GM23338 (cell line): ENCODE data around the gene ADAT3. TPM values are rescaled to one million over a fixed set of nuclear protein-coding genes. Genes with fewer than 3 reads are reported as not detected.

Experiments
- ATAC-seq: fragments of 200-7000 bp; cut with Tn5 transposase; 3 replicates; pipeline ENCODE4 v1.9.1; 2020
- DNase-seq: peaks from one replicate; pipeline ENCODE4 v3.0.0-alpha.2; 2015; ENCODE audit warnings: low spot score
- H2AFZ ChIP-seq: fragments of 200-600 bp; sonication (generic); 2 replicates; pipeline ENCODE4 v1.8.0; 2016; ENCODE audit warnings: antibody characterized with exemption, mild to moderate bottlenecking, moderate library complexity
- H3F3A ChIP-seq: fragments of 200-600 bp; sonication (generic); replicated peaks from 2 replicates; pipeline ENCODE4 v1.8.0; 2017; ENCODE audit warnings: antibody characterized with exemption, mixed run types, low read depth
- H3K27ac ChIP-seq: fragments of 200-600 bp; sonication (generic); 2 replicates; pipeline ENCODE4 v1.6.1; 2016; ENCODE audit warnings: low read depth
- H3K27me3 ChIP-seq: fragments of 200-600 bp; sonication (generic); 2 replicates; pipeline ENCODE4 v1.8.0; 2016; ENCODE audit warnings: mild to moderate bottlenecking, mixed run types, moderate library complexity; ENCODE audit not compliant: insufficient read depth
- H3K36me3 ChIP-seq: fragments of 200-600 bp; sonication (generic); 2 replicates; pipeline ENCODE4 v1.8.0; 2016; ENCODE audit warnings: mild to moderate bottlenecking; ENCODE audit not compliant: insufficient read depth
- H3K4me1 ChIP-seq: fragments of 200-600 bp; sonication (generic); 2 replicates; pipeline ENCODE4 v1.8.0; 2016; ENCODE audit warnings: mild to moderate bottlenecking, moderate library complexity; ENCODE audit not compliant: insufficient read depth
- H3K4me2 ChIP-seq: fragments of 200-600 bp; sonication (generic); 2 replicates; pipeline ENCODE4 v1.7.1; 2017; ENCODE audit warnings: mixed run types
- H3K4me3 ChIP-seq: fragments of 200-600 bp; sonication (generic); 2 replicates; pipeline ENCODE4 v1.6.1; 2016; ENCODE audit warnings: mixed run types
- H3K79me2 ChIP-seq: fragments of 200-600 bp; sonication (generic); replicated peaks from 2 replicates; pipeline ENCODE4 v1.8.0; 2017; ENCODE audit warnings: mild to moderate bottlenecking; ENCODE audit not compliant: insufficient read depth
- H3K9me2 ChIP-seq: fragments of 200-600 bp; sonication (generic); 2 replicates; pipeline ENCODE4 v1.8.0; 2017; ENCODE audit not compliant: insufficient read depth
- H4K20me1 ChIP-seq: fragments of 200-600 bp; sonication (generic); replicated peaks from 2 replicates; pipeline ENCODE4 v1.8.0; 2017; ENCODE audit warnings: mild to moderate bottlenecking; ENCODE audit not compliant: insufficient read depth
- H3K27ac Mint-ChIP-seq: 2 replicates; pipeline ENCODE4 v1.8.0; 2020; ENCODE audit warnings: inconsistent platforms, mild to moderate bottlenecking, moderate library complexity, mixed read lengths
- H3K27me3 Mint-ChIP-seq: 3 replicates; pipeline ENCODE4 v1.8.0; 2022; ENCODE audit warnings: low read depth, mild to moderate bottlenecking, moderate library complexity, mixed read lengths, inconsistent platforms; ENCODE audit not compliant: insufficient read depth, poor library complexity
- H3K36me3 Mint-ChIP-seq: 3 replicates; pipeline ENCODE4 v1.8.0; 2021; ENCODE audit warnings: low read depth, mild to moderate bottlenecking, inconsistent platforms, moderate library complexity, mixed read lengths
- H3K4me1 Mint-ChIP-seq: 3 replicates; pipeline ENCODE4 v1.8.0; 2020; ENCODE audit warnings: mild to moderate bottlenecking, inconsistent platforms, mixed read lengths
- H3K4me3 Mint-ChIP-seq: 3 replicates; pipeline ENCODE4 v1.8.0; 2021; ENCODE audit warnings: moderate library complexity, mild to moderate bottlenecking, inconsistent platforms, mixed read lengths
- H3K9me3 Mint-ChIP-seq: 3 replicates; pipeline ENCODE4 v1.8.0; 2020; ENCODE audit warnings: moderate library complexity, mild to moderate bottlenecking, inconsistent platforms, mixed read lengths
- CREB1 ChIP-seq: fragments of 250-450 bp; sonication (Bioruptor Pico); IDR thresholded peaks from 2 replicates; pipeline ENCODE4 v1.5.0; 2020; ENCODE audit warnings: low read depth, mild to moderate bottlenecking, moderate library complexity
- CTCF ChIP-seq, 2 experiments: fragments of 200-600 bp in 1 of 2; sonication (generic) in 1 of 2; conservative IDR thresholded peaks; 2 replicates each; pipeline versions ENCODE4 v1.5.1 to v1.6.1; 2016 to 2017; ENCODE audit warnings: antibody characterized with exemption in 2 of 2, low read depth in 2 of 2, mild to moderate bottlenecking in 2 of 2, moderate library complexity in 1 of 2
- EZH2 ChIP-seq: fragments of 200-600 bp; sonication (generic); IDR thresholded peaks from one replicate; pipeline ENCODE4 v1.8.0; 2017; ENCODE audit warnings: antibody characterized with exemption, mild to moderate bottlenecking, low read depth; ENCODE audit not compliant: unreplicated experiment
- EZH2phosphoT487 ChIP-seq: fragments of 200-600 bp; sonication (generic); IDR thresholded peaks from one replicate; pipeline ENCODE4 v1.8.1; 2018; ENCODE audit warnings: antibody characterized with exemption; ENCODE audit not compliant: unreplicated experiment
- JUNB ChIP-seq: IDR thresholded peaks from one replicate; pipeline ENCODE4 v1.6.1; 2016; ENCODE audit warnings: antibody characterized with exemption; ENCODE audit not compliant: unreplicated experiment
- NANOG ChIP-seq: IDR thresholded peaks from 2 replicates; pipeline ENCODE4 v1.6.1; 2016; ENCODE audit warnings: antibody characterized with exemption, borderline replicate concordance
- POLR2AphosphoS5 ChIP-seq: IDR thresholded peaks from 2 replicates; pipeline ENCODE4 v1.6.1; 2016; ENCODE audit warnings: antibody characterized with exemption, low read depth
- REST ChIP-seq: IDR thresholded peaks from one replicate; pipeline ENCODE4 v1.6.1; 2018; ENCODE audit warnings: antibody characterized with exemption; ENCODE audit not compliant: unreplicated experiment
- STAT1 ChIP-seq: IDR thresholded peaks from one replicate; pipeline ENCODE4 v1.6.1; 2016; ENCODE audit warnings: antibody characterized with exemption; ENCODE audit not compliant: unreplicated experiment
- ZNF114 ChIP-seq: fragments of 250-450 bp; sonication (Bioruptor Pico); IDR thresholded peaks from 2 replicates; pipeline ENCODE4 v1.5.0; 2020; ENCODE audit warnings: mild to moderate bottlenecking, moderate library complexity
- ZNF331 ChIP-seq: fragments of 250-450 bp; sonication (Bioruptor Pico); IDR thresholded peaks from 2 replicates; pipeline ENCODE4 v1.5.0; 2020; ENCODE audit warnings: low read depth, mild to moderate bottlenecking, moderate library complexity
- ZNF462 ChIP-seq: fragments of 250-450 bp; sonication (Bioruptor Pico); IDR thresholded peaks from 2 replicates; pipeline ENCODE4 v1.5.0; 2020; ENCODE audit warnings: mild to moderate bottlenecking, moderate library complexity
- polyA plus RNA-seq: library from polyadenylated mRNA; unstranded; fragments of >200 nt; fragmentation: Nextera tagmentation; extraction: Ambion mirVana; gene quantifications from 2 replicates; pipeline ENCODE4 v1.2.1, GENCODE V29; 2016
- total RNA-seq: library from RNA; depleted of rRNA; stranded (reverse); fragments of >200 nt; shearing (Covaris generic); gene quantifications from 2 replicates; pipeline ENCODE4 v1.2.3, GENCODE V29; 2014
- TF ChIP-seq, protein P1 (sequence below): IDR thresholded peaks from 2 replicates; pipeline ENCODE4 v1.6.1; 2016; ENCODE audit warnings: antibody characterized with exemption

ADAT3 gene
- total and polyA plus RNA-seq, 2 experiments from 2014 or later, result 7.9 to 12.4 TPM

DNA sequence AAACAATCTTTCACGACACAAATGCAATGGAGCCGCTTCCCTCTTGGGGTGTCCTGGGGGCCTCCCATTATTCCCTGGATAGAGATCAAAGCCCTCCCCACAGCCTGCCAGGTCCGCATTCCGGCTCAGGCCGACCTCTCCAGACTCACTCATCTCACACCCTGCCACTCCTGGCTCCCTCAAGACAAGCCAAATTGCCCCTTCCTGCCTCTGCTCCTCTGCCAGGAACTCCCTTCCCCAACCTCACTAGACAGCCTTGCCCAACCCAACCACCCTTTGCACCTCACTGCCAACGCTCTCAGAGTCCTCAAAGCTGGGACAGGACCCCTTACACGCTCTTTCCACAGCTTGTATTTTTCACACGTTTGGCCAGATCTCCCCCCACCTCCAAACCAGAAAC lies 21.4 kb upstream of the ADAT3 start:
- peak overlapping the region; percentile 98 for H3K4me2 ChIP-seq
- peaks cover 5% of the 10 kb centered on the region for H3F3A ChIP-seq
- H3K27ac ChIP-seq, result no peak overlapping the region
- peaks cover 16% of the 10 kb centered on the region for H4K20me1 ChIP-seq
- DNase-seq, result no peak
- no peaks in the 10 kb centered on the region for H3K36me3 ChIP-seq
- peaks cover 27% of the 10 kb centered on the region for H3K79me2 ChIP-seq
- Mint-ChIP-seq H3K9me3 (no peaks in the 10 kb centered on the region; the same call in 2 of the 3 replicates), H3K27me3 (peaks cover 11% of the 10 kb centered on the region), H3K36me3 (no peaks in the 10 kb centered on the region; the same call in 2 of the 3 replicates), H3K4me3 (peak overlapping the region; percentile 91), H3K4me1 (peaks cover 31% of the 10 kb centered on the region), H3K27ac (no peak overlapping the region)
- no peak for ATAC-seq
- no peaks in the 10 kb centered on the region for H3K27me3 ChIP-seq
- no peak overlapping the region for H2AFZ ChIP-seq
- TF ChIP-seq JUNB, result no peak
- TF ChIP-seq ZNF331 (CRISPR knock-in tag), result no peak
- no peak for TF ChIP-seq CREB1 (CRISPR knock-in tag)
- no peak for TF ChIP-seq STAT1
- no peak for TF ChIP-seq EZH2
- no peak for TF ChIP-seq CTCF (conservative IDR thresholded peaks at IDR 0.05; ENCODE audit: low read depth in 2 of 2)
- TF ChIP-seq POLR2AphosphoS5, result no peak
- no peak for TF ChIP-seq ZNF462 (CRISPR knock-in tag)
- TF ChIP-seq EZH2phosphoT487, result no peak
- TF ChIP-seq, protein P1, sequence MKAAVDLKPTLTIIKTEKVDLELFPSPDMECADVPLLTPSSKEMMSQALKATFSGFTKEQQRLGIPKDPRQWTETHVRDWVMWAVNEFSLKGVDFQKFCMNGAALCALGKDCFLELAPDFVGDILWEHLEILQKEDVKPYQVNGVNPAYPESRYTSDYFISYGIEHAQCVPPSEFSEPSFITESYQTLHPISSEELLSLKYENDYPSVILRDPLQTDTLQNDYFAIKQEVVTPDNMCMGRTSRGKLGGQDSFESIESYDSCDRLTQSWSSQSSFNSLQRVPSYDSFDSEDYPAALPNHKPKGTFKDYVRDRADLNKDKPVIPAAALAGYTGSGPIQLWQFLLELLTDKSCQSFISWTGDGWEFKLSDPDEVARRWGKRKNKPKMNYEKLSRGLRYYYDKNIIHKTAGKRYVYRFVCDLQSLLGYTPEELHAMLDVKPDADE, result no peak
- no peak for TF ChIP-seq REST
- no peak for TF ChIP-seq ZNF114 (CRISPR knock-in tag)
- TF ChIP-seq NANOG, result no peak
- H3K9me2 ChIP-seq, result no peaks in the 10 kb centered on the region
- H3K4me1 ChIP-seq, result peaks cover 14% of the 10 kb centered on the region; the same call in 1 of the 2 replicates
- peak overlapping the region; percentile 89 for H3K4me3 ChIP-seq
